CD4-positive, alpha-beta T cell treated with Interleukin-17A for 1 hour (primary cell): Measurements from ENCODE around the gene KIF4A.
A peak's percentile ranks its signal among the peaks of the same experiment; 100 is the strongest.
"Not testable (repeated sequence)": the region's sequence is repeated elsewhere in the genome, so short reads cannot be mapped to it uniquely, and the experiment has no call there.

ENCODE experiments used
- DNase-seq: peaks from one replicate; pipeline ENCODE4 v3.0.0-alpha.2; 2020

KIF4A gene

DNA sequence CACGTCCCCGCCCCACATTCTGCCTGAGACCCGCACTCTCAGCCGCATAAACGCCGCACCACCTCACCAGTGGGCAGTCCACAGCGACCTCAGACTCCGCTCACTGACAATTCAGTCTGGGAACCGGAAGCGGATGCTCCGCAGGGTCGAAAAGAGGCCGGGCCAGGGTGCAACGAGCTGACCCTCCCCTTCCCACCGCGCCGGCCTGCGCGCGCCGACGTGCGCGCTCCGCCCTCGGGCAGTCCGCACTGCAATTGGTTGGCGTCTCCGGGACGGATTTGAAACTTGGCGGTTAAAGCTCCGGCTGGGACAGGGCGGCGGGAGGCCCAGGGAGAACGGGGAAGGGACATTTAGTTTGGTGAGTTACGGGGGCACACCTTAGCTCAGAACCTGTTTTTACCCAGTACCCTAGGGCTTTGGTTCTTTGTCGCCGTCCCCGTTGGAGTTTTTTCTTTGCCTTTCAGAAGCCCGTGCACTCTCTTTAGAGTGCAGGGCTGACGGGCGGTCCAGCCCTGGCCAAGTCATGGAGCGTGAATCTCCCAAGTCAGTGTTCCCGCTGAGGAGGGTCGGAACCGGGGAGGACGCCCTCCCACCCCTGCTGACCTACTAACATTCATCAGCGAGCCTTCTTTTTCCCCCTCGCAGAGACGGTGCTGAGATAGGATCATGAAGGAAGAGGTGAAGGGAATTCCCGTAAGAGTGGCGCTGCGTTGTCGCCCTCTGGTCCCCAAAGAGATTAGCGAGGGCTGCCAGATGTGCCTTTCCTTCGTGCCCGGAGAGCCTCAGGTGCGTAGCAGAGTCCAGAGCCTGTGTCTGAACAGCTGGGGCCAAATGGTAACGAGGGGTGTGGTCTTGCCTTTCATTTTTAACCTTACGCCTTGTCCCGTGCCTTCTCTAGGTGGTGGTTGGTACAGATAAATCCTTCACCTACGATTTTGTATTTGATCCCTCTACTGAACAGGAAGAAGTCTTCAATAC is at the start of gene KIF4A, which contains the start of gene PDZD11:
TSS of gene KIF4A (plus strand) at position 312 of the 978 bp plus-strand sequence. CDS start at position 667, 355 bp downstream.
TSS of gene PDZD11 (minus strand) at position 135 of the 978 bp plus-strand sequence. CDS start 586 bp downstream, outside the sequence.
- peak; percentile 83 for DNase-seq

GRCh38 chrX:70240751-70241150 is 49.2 kb upstream of the KIF4A start:
- DNase-seq: no peak

GRCh38 chrX:70241501-70241900 is 48.4 kb upstream of the KIF4A start:
- DNase-seq: no peak

DNA sequence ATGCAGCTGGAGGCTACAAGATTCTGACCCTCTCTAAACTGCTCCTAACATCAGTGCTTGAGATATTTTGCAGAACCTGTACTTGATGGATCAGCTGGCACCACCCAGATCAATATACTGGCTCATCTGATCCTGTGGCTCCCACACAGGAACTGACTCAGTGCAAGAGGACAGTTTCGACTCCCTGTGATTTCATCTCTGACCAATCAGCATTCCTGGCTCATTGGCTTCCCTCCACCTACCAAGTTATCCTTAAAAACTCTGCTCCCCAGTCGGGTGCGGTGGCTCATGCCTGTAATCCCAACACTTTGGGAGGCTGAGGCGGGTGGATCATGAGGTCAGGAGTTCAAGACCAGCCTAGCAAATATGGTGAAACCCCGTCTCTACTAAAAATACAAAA is 46.3 kb upstream of the KIF4A start:
- DNase-seq: not testable (repeated sequence)

DNA sequence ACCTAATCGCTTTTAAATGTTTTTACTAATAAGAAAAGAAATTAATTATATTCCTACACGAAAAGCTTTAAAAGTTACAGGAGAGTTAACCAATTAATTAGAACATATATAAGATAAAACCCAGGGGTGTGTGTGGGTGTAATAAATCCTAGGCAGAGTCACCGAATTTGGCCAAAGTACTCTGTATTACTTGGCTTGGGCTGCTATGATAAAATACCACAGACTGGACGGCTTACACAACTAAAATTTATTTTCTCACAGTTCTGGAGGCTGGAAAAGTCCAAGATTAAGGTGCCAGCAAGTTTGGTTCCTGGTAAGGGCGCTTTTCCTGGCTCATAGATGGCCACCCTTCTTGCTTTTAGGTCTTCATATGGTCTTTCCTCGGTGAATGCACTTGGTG is 45.0 kb upstream of the KIF4A start:
- no peak for DNase-seq

DNA sequence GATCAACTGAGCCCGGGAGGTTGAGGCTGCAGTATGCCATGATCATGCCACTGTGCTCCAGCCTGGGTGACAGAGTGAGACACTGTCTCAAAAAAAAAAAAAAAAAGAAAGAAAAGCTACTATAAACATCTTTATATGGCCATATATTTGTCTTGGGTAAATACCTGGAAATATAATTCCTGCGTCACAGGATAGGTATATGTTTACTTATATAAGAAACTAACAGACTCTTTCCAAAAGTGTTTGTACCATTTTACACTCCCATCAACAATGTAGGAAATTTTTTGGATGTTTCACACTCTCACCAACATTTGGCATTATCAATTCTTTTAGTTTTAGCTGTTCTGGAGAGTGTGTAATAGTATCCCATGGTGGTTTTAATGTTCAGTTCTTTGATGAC is 42.7 kb upstream of the KIF4A start:
- no peak for DNase-seq

- no peak for DNase-seq
Observed at GRCh38 chrX:70252491-70252890, 37.4 kb upstream of the KIF4A start.

DNA sequence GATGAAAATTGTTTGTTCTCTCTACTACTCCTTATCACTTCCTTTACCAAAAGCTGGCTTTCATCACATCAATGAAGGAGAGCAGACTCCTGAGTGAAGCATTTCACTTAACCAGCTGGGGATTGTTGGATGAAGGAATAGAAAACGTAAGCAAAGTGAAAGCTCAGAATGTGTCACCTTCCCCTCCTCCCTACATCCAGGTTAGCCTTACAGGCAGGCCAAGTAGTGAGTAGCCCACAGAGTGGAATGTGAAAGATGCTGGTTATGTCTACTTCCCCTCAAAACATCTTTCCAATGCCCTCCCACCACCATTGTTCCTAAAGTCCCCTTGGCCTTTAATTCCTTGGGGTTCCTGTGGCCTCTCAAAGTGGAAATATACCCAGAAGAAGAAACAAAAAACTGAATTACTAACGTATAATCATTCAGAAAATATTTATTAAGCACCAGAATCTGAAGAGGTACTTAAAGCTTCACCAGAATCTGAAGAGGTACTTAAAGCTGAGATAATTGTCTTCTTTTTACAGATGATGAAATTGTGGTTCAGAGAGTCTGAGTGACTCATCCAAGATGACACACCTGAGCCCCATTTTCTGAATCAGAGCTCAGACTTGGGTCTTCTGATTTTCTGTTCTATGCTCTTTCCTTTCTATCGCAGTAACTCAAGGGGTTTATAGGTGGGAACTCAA is 36.4 kb upstream of the KIF4A start:
- no peak for DNase-seq

DNA sequence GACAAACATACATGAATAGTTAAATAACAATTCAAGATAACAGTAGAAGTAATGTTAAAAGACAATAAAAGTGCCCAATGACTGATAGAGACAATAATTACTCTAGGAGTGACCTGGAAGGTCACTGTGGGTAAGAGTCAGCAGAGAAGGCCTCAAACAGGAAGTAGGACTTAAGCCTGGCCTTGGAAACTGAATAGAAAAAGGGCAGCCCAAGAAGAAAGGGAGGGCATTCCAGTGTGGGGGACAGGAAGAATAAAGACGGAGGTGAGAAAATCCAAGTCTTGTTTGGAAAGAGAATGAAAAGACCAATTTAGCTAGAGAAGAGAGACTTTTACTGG is 35.9 kb upstream of the KIF4A start:
- DNase-seq: no peak

DNA sequence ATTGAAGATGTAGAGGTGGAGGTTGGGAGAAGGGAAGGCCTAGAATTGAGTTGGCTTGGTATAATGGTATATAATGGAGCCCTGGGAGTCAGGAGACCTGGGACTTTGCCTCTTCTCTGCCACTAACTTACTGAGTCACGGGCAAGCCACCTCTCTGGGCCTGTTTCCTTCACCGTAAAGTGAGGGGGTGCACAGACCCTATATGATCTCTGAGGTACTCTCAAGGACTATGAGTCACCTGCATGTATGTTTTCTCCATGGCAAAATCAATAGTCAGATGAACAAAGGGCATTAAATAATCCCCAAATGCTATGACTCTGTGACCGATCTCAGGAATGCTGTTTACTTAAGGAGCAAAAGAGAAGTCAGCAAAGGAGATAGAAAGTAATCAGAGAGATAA is 35.0 kb upstream of the KIF4A start:
- no peak for DNase-seq

DNA sequence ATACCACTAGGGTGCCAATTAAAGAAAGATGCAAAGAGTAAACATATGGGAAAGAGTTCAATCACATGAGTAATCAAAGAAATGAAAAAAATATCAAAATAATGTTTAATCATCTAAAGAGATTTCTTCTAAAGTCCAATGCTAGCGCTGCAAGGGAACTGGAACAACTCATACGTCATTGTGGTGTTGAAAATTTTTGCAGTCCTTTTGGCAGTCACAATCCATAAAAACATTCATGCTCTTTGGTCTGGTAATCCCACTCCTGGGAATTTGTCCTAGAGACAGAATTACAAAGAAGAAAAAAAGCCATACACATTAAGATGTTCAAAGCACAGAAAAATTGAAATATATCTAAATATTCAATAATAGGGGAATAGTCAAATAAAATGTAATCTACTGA is 34.5 kb upstream of the KIF4A start:
- no peak for DNase-seq

- DNase-seq: no peak
Observed at GRCh38 chrX:70257423-70258288, 32.2 kb upstream of the KIF4A start.

GRCh38 chrX:70260104-70260503 is 29.8 kb upstream of the KIF4A start, which contains the start of gene P2RY4:
Gene P2RY4, minus strand, starts transcription at chrX:70260204. Its CDS starts 580 bp downstream, at chrX:70259624.
- no peak for DNase-seq

DNA sequence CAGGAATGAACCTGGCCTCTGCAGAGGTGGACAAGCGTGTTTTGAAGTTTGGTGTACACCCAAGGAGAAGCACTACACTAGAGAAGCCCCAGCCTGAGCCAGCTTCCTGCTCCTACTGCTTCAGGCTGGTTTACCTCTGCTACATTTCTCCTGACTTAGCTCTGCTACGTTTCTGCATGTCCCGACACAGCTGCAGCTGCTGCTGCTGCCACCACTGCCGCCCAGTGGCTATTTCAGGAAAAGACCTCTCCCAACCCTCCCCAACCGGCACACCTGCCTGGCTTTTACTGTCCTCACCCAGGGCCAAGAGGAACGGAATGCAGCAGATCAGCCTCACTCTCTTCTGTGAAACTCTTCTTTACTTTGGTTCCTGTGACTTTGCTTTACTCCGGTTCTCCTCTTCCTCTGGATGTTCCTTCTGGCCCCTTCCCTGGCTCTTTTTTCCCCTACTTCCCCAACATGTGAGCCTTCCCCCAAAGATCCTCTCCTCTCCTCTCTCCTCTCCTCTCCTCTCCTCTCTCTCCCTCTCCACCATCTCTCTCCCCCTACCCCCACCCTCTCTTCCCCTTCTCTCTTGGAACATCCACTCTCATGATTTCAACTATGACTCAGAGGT is 26.8 kb upstream of the KIF4A start:
- peak; percentile 0 for DNase-seq

DNA sequence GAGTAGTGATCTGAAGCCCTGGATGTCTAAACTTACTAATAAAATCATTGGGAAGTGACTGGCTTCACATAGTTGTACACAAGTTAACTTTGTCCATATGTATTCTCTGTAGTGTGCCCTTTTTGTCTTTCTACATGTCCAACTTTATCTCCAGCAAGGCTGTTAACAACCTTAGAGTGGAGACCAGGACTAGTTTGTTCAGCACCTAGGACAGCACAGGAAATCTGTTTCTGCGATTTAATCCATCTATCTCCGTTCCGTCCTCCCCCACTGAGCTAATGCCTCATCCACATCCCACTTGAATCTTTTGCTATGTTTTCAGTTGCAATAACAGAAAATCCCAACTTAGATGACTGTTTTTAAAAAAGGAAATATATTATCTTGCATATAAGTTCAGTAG is 25.1 kb upstream of the KIF4A start:
- no peak for DNase-seq

DNA sequence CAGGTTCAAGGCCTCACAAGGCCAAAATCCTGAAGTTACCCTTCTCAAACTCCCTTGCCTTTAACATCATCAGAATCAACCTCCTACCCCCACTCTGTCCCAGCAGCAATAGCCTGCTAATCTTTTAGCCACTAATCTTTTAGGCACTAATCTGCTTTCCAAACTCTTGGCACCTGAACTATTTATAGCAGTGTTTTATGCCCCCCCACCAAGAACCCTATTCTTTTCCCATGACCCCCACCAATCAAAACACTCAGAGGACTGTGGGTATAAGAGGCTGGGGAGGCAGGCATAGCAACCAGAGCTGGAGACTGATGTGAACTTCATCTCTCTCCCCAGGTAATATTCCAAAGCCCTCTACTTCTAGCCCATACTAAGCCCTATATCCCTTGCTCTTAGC is 21.9 kb upstream of the KIF4A start, which contains the start of gene ARR3:
TSS of gene ARR3 (plus strand) at position 301 of the 400 bp plus-strand sequence. CDS start 1,052 bp downstream, outside the sequence.
- DNase-seq: no peak

GRCh38 chrX:70274029-70274428 is 15.9 kb upstream of the KIF4A start:
- not testable (repeated sequence) for DNase-seq

- no peak for DNase-seq
Observed at GRCh38 chrX:70279081-70279480, 10.8 kb upstream of the KIF4A start.

GRCh38 chrX:70280573-70280972 is 9.3 kb upstream of the KIF4A start:
- DNase-seq: no peak

DNA sequence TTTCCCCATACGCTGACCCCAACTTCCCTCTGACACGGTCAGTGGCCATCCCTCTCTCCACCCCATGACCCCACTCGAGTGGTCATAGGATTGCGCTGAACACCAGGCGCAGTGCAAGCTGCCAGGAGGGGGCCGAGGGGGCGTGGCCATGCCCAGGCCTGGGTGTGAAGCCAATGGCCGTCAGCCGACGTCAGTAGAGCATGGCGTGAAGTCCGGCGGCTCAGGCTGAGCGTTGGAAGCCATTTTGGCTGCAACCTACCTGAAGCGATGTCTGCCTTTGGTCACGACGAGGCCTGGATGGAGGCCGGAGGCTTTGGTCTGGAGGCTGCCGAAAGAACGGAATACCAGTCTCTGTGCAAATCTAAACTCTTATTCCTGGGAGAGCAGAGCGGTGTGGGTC is 8.0 kb upstream of the KIF4A start, which contains the start of gene RAB41:
TSS of gene RAB41 (plus strand) at position 222 of the 400 bp plus-strand sequence. CDS start at position 268, 46 bp downstream.
- no peak for DNase-seq

- DNase-seq: no peak
Observed at GRCh38 chrX:70289168-70289792, 624 bp upstream of the KIF4A start.

GRCh38 chrX:70292788-70293187 is 2.9 kb downstream of the KIF4A start:
- DNase-seq: no peak
